Small intestine (tissue), 7 donors: ENCODE results near the gene ELP6. TPM values are rescaled to one million over a fixed set of nuclear protein-coding genes. Genes with fewer than 3 reads are reported as not detected.

Source experiments
- DNase-seq, 2 donors: peaks; one replicate each; pipeline versions ENCODE4 v3.0.0 to v3.0.0-alpha.2; 2013
- FAIRE-seq: peaks from 2 replicates; lab custom pipeline; 2012; peaks lifted over from hg19 to GRCh38; lab: Jason Lieb, UNC
- H3K27ac ChIP-seq, 3 donors: one replicate each; pipeline ENCODE4 v1.5.1; 2013; ENCODE audit warnings: low read length in 2 of 3, mild to moderate bottlenecking in 2 of 3, control low read depth in 1 of 3, inconsistent platforms in 1 of 3, low read depth in 1 of 3, moderate library complexity in 1 of 3
- H3K27me3 ChIP-seq, 3 donors: one replicate each; pipeline ENCODE4 v1.6.1; 2013; ENCODE audit warnings: low read length in 3 of 3, inconsistent platforms in 1 of 3; ENCODE audit not compliant: control insufficient read depth in 3 of 3, insufficient read depth in 3 of 3
- H3K36me3 ChIP-seq, 3 donors: one replicate each; pipeline ENCODE4 v1.6.1; 2013; ENCODE audit warnings: low read length in 3 of 3, inconsistent platforms in 1 of 3, low read depth in 1 of 3, mild to moderate bottlenecking in 1 of 3, moderate library complexity in 1 of 3; ENCODE audit not compliant: control insufficient read depth in 3 of 3, insufficient read depth in 2 of 3
- H3K4me1 ChIP-seq, 3 donors: one replicate each; pipeline ENCODE4 v1.6.1; 2013; ENCODE audit warnings: low read length in 2 of 3, inconsistent platforms in 1 of 3, low read depth in 1 of 3, mild to moderate bottlenecking in 1 of 3, moderate library complexity in 1 of 3; ENCODE audit not compliant: control insufficient read depth in 3 of 3, insufficient read depth in 2 of 3
- H3K4me3 ChIP-seq, 3 donors: one replicate each; pipeline ENCODE4 v1.5.1; 2013; ENCODE audit warnings: low read length in 3 of 3, control low read depth in 1 of 3, inconsistent platforms in 1 of 3, low read depth in 1 of 3, mild to moderate bottlenecking in 1 of 3, moderate library complexity in 1 of 3
- H3K9me3 ChIP-seq, 2 donors: one replicate each; pipeline ENCODE4 v1.6.1; 2013; ENCODE audit warnings: low read depth in 1 of 2, low read length in 1 of 2; ENCODE audit not compliant: control insufficient read depth in 2 of 2, insufficient read depth in 1 of 2
- WGBS, 3 donors: extraction: QIAGEN DNeasy Blood & Tissue Kit; methylation state at CpG; one replicate each; pipeline ENCODE4 v1.1.7; 2013; 5-methylcytosine and 5-hydroxymethylcytosine counted together
- polyA plus RNA-seq, 4 donors: library from polyadenylated mRNA; stranded (reverse) in 3 of 4; unstranded in 1 of 4; fragments of 200-250 nt in 3 of 4; fragments of 120-200 nt in 1 of 4; gene quantifications; one replicate each; pipeline versions ENCODE4 v1.2.1 to v1.2.3, GENCODE V29; 2013
- donor health status: healthy with polysubstance abuse.
- donor health status: control.
- donor health status: control.
- donor health status: Bipolar disorder and iron deficiency.
- donor health status: healthy.

The ELP6 gene
- polyA plus RNA-seq, 4 donors, result 27.8 to 35.3 (median 29.9) TPM

DNA sequence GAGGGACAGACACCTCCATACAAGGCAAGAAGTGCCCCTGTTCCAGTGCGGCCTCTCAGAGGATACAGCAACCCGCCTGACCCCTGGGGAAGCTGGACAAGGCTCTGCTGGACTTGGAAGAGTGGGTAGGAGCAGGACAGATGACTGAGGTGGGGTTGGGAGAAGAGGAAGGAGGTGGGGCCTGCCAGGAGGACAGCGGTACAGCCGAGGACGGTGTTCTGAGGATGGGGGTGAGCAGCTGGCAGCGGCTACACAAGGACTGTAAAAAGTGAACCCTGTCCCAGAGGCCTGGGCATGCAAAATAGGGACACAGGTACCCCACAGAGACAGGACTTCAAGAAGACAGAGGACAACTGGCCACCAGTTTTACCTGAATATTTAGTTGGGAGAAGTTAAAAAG, 23.5 kb upstream of the ELP6 start:
- DNase-seq (no peak), FAIRE-seq (no peak)
- Histone ChIP-seq H3K27me3 (no peaks in the 10 kb centered on the region), H3K9me3 (no peaks in the 10 kb centered on the region), H3K4me3 (no peak overlapping the region), H3K36me3 (no peaks in the 10 kb centered on the region), H3K4me1 (no peaks in the 10 kb centered on the region), H3K27ac (no peak overlapping the region)
- 80 to 84% (median 83%) methylated on average over 6 of the region's 6 CpGs for WGBS, 3 donors

DNA sequence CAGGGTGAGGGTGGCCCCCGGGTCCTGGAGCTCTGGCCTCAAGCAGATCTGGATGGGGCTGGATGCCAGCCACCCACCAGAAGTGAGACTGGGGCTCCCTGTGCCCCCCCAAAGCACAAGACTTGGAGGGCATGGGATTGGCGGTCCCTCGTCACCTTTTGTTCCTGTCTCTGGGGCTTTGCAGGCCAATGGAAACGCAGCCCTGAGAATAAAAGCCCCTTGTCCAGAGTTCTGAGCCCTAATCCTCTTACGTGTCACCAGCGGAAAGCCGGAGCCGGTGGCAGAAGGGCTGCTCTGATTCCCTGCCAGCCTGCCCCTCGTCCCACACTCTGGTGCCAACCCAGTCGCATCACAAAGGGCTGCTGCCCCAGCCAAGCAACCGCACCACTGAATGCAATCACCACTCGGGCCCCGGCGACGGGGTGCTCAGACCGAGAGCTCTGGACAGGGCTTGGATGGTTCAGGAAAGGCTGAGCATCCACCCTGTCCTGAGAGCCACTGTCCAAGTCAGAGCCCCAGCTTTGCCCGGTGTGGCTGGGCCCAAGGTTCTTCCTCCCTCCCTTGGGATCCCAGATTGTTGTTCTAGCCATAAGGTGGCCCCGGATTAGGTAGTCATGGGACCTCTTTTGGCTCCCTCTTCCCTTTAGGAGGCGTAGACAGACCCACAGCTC, 22.8 kb upstream of the ELP6 start:
- WGBS, 3 donors, result 89 to 94% (median 92%) methylated on average over 17 to 19 of the region's 19 CpGs
- no peak for FAIRE-seq
- no peak for DNase-seq
- no peak overlapping the region for H3K27ac ChIP-seq
- H3K27me3 ChIP-seq, result no peaks in the 10 kb centered on the region
- no peak overlapping the region for H3K4me3 ChIP-seq
- no peaks in the 10 kb centered on the region for H3K9me3 ChIP-seq
- no peaks in the 10 kb centered on the region for H3K4me1 ChIP-seq
- H3K36me3 ChIP-seq, result no peaks in the 10 kb centered on the region

DNA sequence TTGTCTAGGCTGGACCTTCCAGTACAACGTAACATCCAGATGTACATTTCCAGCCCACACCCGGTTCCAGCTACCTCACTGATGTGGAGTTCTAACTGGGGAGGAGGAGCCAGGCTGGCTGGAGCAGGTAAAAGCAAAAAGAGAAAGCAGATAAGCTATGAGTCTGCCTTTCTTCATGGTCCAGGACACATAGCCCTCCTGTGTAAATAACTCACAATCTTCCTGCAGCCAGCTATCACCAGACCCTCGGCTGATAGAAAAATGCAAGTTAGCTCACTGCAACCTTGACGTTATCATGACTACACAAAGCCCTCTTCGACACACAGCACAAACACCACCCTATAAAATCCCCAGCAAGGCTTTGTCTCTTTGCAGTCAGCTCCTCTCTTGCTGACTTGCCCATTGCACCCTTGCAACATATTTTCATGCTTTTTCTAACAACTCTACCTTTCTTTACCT, 20.5 kb upstream of the ELP6 start:
- Histone ChIP-seq H3K36me3 (no peaks in the 10 kb centered on the region), H3K27me3 (no peaks in the 10 kb centered on the region), H3K9me3 (no peaks in the 10 kb centered on the region), H3K27ac (no peak overlapping the region), H3K4me3 (no peak overlapping the region), H3K4me1 (no peaks in the 10 kb centered on the region)
- peak; percentile 15 to 24 for DNase-seq
- WGBS, 3 donors, result 16 to 60% (median 47%) methylated on average over 5 of the region's 5 CpGs
- no peak for FAIRE-seq

- FAIRE-seq, result no peak
- H3K4me3 ChIP-seq, result no peak overlapping the region
- WGBS, 3 donors, result 69 to 79% (median 75%) methylated on average over 2 of the region's 2 CpGs
These were observed 20.0 kb upstream of the ELP6 start for GRCh38 chr3:47533481-47533880.

GRCh38 chr3:47527952-47528725, 14.6 kb upstream of the ELP6 start:
- no peak overlapping the region for H3K4me3 ChIP-seq
- H3K4me1 ChIP-seq, result no peaks in the 10 kb centered on the region
- FAIRE-seq (no peak), DNase-seq (no peak)
- H3K27me3 ChIP-seq, result no peaks in the 10 kb centered on the region
- peaks cover 0 to 13% of the 10 kb centered on the region in 2 donors for H3K9me3 ChIP-seq
- no peaks in the 10 kb centered on the region for H3K36me3 ChIP-seq
- no peak overlapping the region for H3K27ac ChIP-seq
- 77 to 83% (median 77%) methylated on average over 6 of the region's 6 CpGs for WGBS, 3 donors

More at GRCh38 chr3:47533481-47533880, 20.0 kb upstream of the ELP6 start:
- Histone ChIP-seq H3K4me1 (no peaks in the 10 kb centered on the region), H3K36me3 (no peaks in the 10 kb centered on the region), H3K27ac (no peak overlapping the region), H3K27me3 (no peaks in the 10 kb centered on the region), H3K9me3 (peaks cover 0 to 5% of the 10 kb centered on the region in 2 donors)
- no peak for DNase-seq

DNA sequence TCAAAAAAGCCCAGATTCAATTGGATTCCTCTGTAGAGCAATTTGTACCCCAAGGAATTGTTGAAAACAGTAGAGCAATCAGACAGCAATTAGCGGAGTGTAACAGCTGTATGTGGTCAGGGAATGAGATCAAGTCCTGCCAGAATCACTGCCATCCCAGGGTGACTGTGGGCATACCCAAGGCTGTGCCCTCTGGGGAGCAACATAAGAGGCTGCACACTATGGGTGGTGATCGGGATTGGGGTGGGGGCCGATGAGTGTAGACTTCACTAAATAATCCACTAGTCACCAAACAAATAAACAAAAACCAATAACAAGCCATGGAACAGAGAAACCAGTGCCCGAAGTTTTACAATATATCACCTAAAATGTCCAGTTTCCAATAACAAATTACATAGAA, 12.1 kb upstream of the ELP6 start:
- WGBS, 3 donors, result 87 to 94% (median 90%) methylated on average over 4 of the region's 4 CpGs
- DNase-seq, result no peak
- H3K4me1 ChIP-seq, result peaks cover 0 to 5% (median 0%) of the 10 kb centered on the region in 3 donors
- H3K9me3 ChIP-seq, result peaks cover 0 to 13% of the 10 kb centered on the region in 2 donors
- H3K27ac ChIP-seq, result no peak overlapping the region
- H3K4me3 ChIP-seq, result no peak overlapping the region
- no peak for FAIRE-seq
- no peaks in the 10 kb centered on the region for H3K36me3 ChIP-seq
- peaks cover 0 to 2% (median 0%) of the 10 kb centered on the region in 3 donors for H3K27me3 ChIP-seq

DNA sequence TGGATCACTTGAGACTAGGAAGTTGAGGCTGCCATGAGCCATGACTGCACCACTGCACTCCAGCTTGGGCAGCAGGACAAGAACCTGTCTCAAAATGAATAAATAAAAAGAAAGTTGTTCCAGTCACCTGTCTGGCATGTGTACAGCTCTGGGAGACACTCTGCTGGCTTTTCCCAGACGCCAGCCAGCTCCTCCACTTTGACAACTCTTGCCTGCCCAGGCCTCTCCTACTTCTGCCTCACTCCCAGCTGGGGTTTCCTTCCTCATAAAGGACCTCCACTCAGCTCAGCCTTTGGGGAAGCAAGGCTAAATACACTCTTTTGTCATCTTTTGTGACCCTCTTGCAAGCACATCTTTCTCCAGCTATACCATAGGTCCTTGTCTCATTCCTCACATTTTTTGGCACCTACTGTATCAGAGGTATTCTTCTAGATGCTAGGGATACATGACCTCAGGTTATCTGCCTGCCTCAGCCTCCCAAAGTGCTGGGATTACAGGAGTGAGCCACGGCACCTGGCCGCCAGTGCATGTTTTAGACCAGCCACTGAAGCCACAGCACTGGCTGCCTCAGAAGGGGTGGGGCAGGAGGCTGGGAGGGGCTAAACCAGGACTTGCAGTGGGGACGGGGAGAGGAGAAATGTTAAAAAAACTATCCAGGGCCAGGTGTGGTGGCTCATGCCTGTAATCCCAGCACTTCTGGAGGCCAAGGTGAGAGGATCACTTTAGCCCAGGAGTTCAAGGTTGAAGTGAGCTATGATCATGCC, 10.0 kb upstream of the ELP6 start:
- Histone ChIP-seq H3K27ac (no peak overlapping the region), H3K27me3 (peaks cover 0 to 2% (median 0%) of the 10 kb centered on the region in 3 donors), H3K4me1 (peaks cover 0 to 5% (median 0%) of the 10 kb centered on the region in 3 donors), H3K36me3 (no peaks in the 10 kb centered on the region), H3K9me3 (peaks cover 0 to 7% of the 10 kb centered on the region in 2 donors), H3K4me3 (no peak overlapping the region)
- no peak for FAIRE-seq
- WGBS, 3 donors, result 55 to 68% (median 59%) methylated on average over 4 of the region's 4 CpGs
- DNase-seq, result no peak
